K562 (cell line): Measurements from ENCODE around the gene PSMB11. TPM values are rescaled to one million over a fixed set of nuclear protein-coding genes. Genes with fewer than 3 reads are reported as not detected.

ENCODE experiments used
- ATAC-seq: fragments of 200-7000 bp; cut with Tn5 transposase; 3 replicates; pipeline ENCODE4 v1.9.1; 2020; ENCODE audit warnings: moderate library complexity
- BruUV-seq: library from RNA; stranded (reverse); fragments of 400-500 nt; replicated peaks from 2 replicates; lab custom pipeline; 2021; lab: Mats Ljungman, UMichigan
- CTCF ChIA-PET: fragments of 300-600 bp; formaldehyde crosslinking; extraction: SDS; loops from one replicate; lab custom pipeline; 2021; ENCODE audit warnings: low intra/inter-chr PET ratio; lab: Yijun Ruan, JAX
- POLR2A ChIA-PET: fragments of 300-600, 350-650 bp; sonication (Branson Sonifier 250); formaldehyde crosslinking; extraction: SDS; loops from one replicate; lab custom pipeline; 2021; ENCODE audit warnings: antibody characterized with exemption, inconsistent platforms; lab: Yijun Ruan, JAX
- DNase-seq, 4 experiments: peaks; one replicate each; pipeline versions ENCODE4 v3.0.0 to v3.0.0-alpha.2; 2011 to 2018; ENCODE audit warnings: low spot score in 3 of 4, mixed read lengths in 3 of 4; ENCODE audit errors: extremely low read depth in 1 of 4
- FAIRE-seq: peaks from 2 replicates; lab custom pipeline; 2011; peaks lifted over from hg19 to GRCh38; lab: Jason Lieb, UNC
- H2AFZ ChIP-seq: 2 replicates; pipeline ENCODE4 v1.6.0; 2011; ENCODE audit warnings: low read depth, low read length, control low read depth, inconsistent platforms
- H3K27ac ChIP-seq: fragments of 200-600 bp; 3 replicates; pipeline ENCODE4 v1.8.0; 2011; ENCODE audit warnings: low read depth, mild to moderate bottlenecking, control low read depth, inconsistent platforms, low read length, moderate library complexity, mixed read lengths; ENCODE audit errors: extremely low read depth
- H3K27me3 ChIP-seq, 2 experiments: fragments of 300-600 bp in 1 of 2; 2 replicates in 1 of 2; 3 replicates in 1 of 2; pipeline versions ENCODE4 v1.6.0 to v1.8.0; 2011; ENCODE audit warnings: inconsistent platforms in 2 of 2, low read length in 2 of 2, mild to moderate bottlenecking in 1 of 2, mixed read lengths in 1 of 2, moderate library complexity in 1 of 2; ENCODE audit not compliant: control insufficient read depth in 2 of 2, insufficient read depth in 2 of 2
- H3K36me3 ChIP-seq: fragments of 300-600 bp; 3 replicates; pipeline ENCODE4 v1.8.0; 2011; ENCODE audit warnings: mild to moderate bottlenecking, low read length, inconsistent platforms; ENCODE audit not compliant: control insufficient read depth, insufficient read depth
- H3K4me1 ChIP-seq, 2 experiments: fragments of 200-600 bp in 1 of 2; replicated peaks in 1 of 2; 2 replicates in 1 of 2; 3 replicates in 1 of 2; pipeline versions ENCODE4 v1.5.1 to v1.8.0; 2011; ENCODE audit warnings: inconsistent platforms in 2 of 2, low read length in 2 of 2, mild to moderate bottlenecking in 1 of 2, mixed read lengths in 1 of 2, moderate library complexity in 1 of 2; ENCODE audit not compliant: control insufficient read depth in 2 of 2, insufficient read depth in 2 of 2
- H3K4me2 ChIP-seq: 2 replicates; pipeline ENCODE4 v1.6.1; 2011; ENCODE audit warnings: low read length, control low read depth, inconsistent platforms, mixed read lengths; ENCODE audit not compliant: insufficient read depth
- H3K4me3 ChIP-seq: fragments of 200-600 bp; sonication (generic), shearing (Covaris generic); 2 replicates; pipeline ENCODE4 v1.5.1; 2016; ENCODE audit warnings: control low read depth, inconsistent platforms
- H3K79me2 ChIP-seq: fragments of 200-600 bp; 3 replicates; pipeline ENCODE4 v1.8.0; 2011; ENCODE audit warnings: low read length, inconsistent platforms; ENCODE audit not compliant: control insufficient read depth, insufficient read depth
- H3K9ac ChIP-seq, 2 experiments: 2 replicates each; pipeline versions ENCODE4 v1.6.0 to v1.6.1; 2011; ENCODE audit warnings: low read depth in 2 of 2, low read length in 2 of 2, control low read depth in 1 of 2, inconsistent platforms in 1 of 2, mild to moderate bottlenecking in 1 of 2, mixed read lengths in 1 of 2; ENCODE audit not compliant: insufficient read depth in 1 of 2
- H3K9me1 ChIP-seq: one replicate; pipeline ENCODE4 v1.6.0; 2011; ENCODE audit warnings: inconsistent platforms, mild to moderate bottlenecking, low read length, moderate library complexity; ENCODE audit not compliant: control insufficient read depth, insufficient read depth
- H3K9me3 ChIP-seq: replicated peaks from 2 replicates; pipeline ENCODE4 v1.5.1; 2011; ENCODE audit warnings: low read depth, low read length, inconsistent platforms; ENCODE audit not compliant: control insufficient read depth, insufficient read depth
- H4K20me1 ChIP-seq: replicated peaks from 2 replicates; pipeline ENCODE4 v1.6.1; 2011; ENCODE audit warnings: low read length, inconsistent platforms, mixed read lengths; ENCODE audit not compliant: control insufficient read depth, insufficient read depth
- C11orf30 ChIP-seq: fragments of 450-650 bp; IDR thresholded peaks from 2 replicates; pipeline ENCODE4 v1.6.1; 2016; ENCODE audit warnings: low read depth, mild to moderate bottlenecking
- FOXJ2 ChIP-seq: fragments of 200-800 bp; sonication (Bioruptor generic); IDR thresholded peaks from 2 replicates; pipeline ENCODE4 v1.6.1; 2016; ENCODE audit warnings: missing genetic modification characterization, missing compliant biosample characterization
- GATAD2A ChIP-seq: fragments of 450-650 bp; IDR thresholded peaks from 2 replicates; pipeline ENCODE4 v1.6.1; 2017
- IRF2 ChIP-seq: sonication (generic); formaldehyde crosslinking; IDR thresholded peaks from 2 replicates; pipeline ENCODE4 v1.8.1; 2022; ENCODE audit warnings: mild to moderate bottlenecking, missing genetic modification reagents
- ZEB2 ChIP-seq: fragments of 450-650 bp; IDR thresholded peaks from 2 replicates; pipeline ENCODE4 v1.6.1; 2016
- ZNF134 ChIP-seq: fragments of 250-450 bp; sonication (Bioruptor Pico); conservative IDR thresholded peaks from 2 replicates; pipeline ENCODE4 v1.4.0; 2020
- ZNF316 ChIP-seq: fragments of 450-650 bp; IDR thresholded peaks from 2 replicates; pipeline ENCODE4 v1.6.1; 2016
- WGBS: fragments of 100-300 bp; shearing (Covaris generic); methylation state at CpG from one replicate; pipeline ENCODE4 v1.1.6; 2016; ENCODE audit warnings: low coverage, mixed read lengths; ENCODE audit not compliant: insufficient coverage; ENCODE audit errors: missing lambda C conversion rate; 5-methylcytosine and 5-hydroxymethylcytosine counted together
- in situ Hi-C: fragments of 300-500 bp; cut with MboI; formaldehyde crosslinking; loops from 4 replicates; pipeline ENCODE4 v1.15.0; 2018; ENCODE audit warnings: inconsistent platforms, mixed read lengths
- intact Hi-C: fragments of 100-400 bp; cut with micrococcal nuclease; formaldehyde crosslinking; loops from 2 replicates; pipeline ENCODE4 v1.14.2; 2022
- polyA plus RNA-seq, 8 experiments: library from polyadenylated mRNA; depleted of rRNA in 4 of 8; stranded (reverse) in 5 of 8; unstranded in 3 of 8; fragments of >200 nt; fragmentation: Nextera tagmentation in 2 of 8; fragmentation: Illumina TruSeq in 1 of 8; extraction: Ambion mirVana in 2 of 8; extraction: Trizol in 1 of 8; gene quantifications; 2 replicates each; pipeline versions ENCODE4 v1.2.1 to v1.2.3, GENCODE V29; 2011 to 2014; ENCODE audit warnings: inconsistent platforms in 1 of 8, missing spikeins in 1 of 8
- total RNA-seq, 7 experiments: library from RNA; depleted of rRNA in 6 of 7; stranded (reverse); fragments of >200 nt in 6 of 7; fragmentation: Illumina TruSeq in 2 of 7; extraction: Trizol in 2 of 7; gene quantifications; 2 replicates each; pipeline versions ENCODE4 v1.2.1 to v1.2.3, GENCODE V29; 2011 to 2021; ENCODE audit warnings: low replicate concordance in 1 of 7

Gene PSMB11
- total and polyA plus RNA-seq, 9 of the 15 experiments (the other 6 are each of a cell fraction or from before 2014, with no cell fraction given): not detected

GRCh38 chr14:23089498-23090253 lies 47.7 kb downstream of the PSMB11 start:
- H3K36me3 ChIP-seq: peaks cover 89% of the 10 kb centered on the region
- CTCF ChIA-PET: no interaction called here
- WGBS: 87% methylated on average over 12 of the region's 12 CpGs
- POLR2A ChIA-PET: interaction anchor here (0.6 to 2.3 kb wide), 7 partner anchors 8 to 71 kb away, joined by 3 to 12 read pairs (median 3); no protein-coding TSS in a partner anchor
- no peaks in the 10 kb centered on the region for H3K27me3 ChIP-seq
- H3K4me1 ChIP-seq: peaks cover 0 to 11% of the 10 kb centered on the region in 2 experiments; a peak in 3 of 5 replicates
- in situ Hi-C loops (no loop called here), intact Hi-C loops (no loop called here)
- H3K9ac ChIP-seq: peak overlapping the region in 1 of 2 experiments; percentile 57; a peak in 1 of 4 replicates
- no peak overlapping the region for H2AFZ ChIP-seq
- H3K9me1 ChIP-seq: no peaks in the 10 kb centered on the region
- H3K27ac ChIP-seq: no peak overlapping the region
- no peak overlapping the region for H3K4me2 ChIP-seq
- no peaks in the 10 kb centered on the region for H3K9me3 ChIP-seq
- FAIRE-seq: no peak
- BruUV-seq: no TSS peak
- no peak for DNase-seq
- peaks cover 49% of the 10 kb centered on the region for H3K79me2 ChIP-seq
- H3K4me3 ChIP-seq: no peak overlapping the region
- TF ChIP-seq ZEB2 (no peak), ZNF316 (peak; percentile 55; the same call in 1 of the 2 replicates), ZNF134 (no peak), IRF2 (CRISPR knock-in tag) (no peak), GATAD2A (no peak), FOXJ2 (tag) (no peak), C11orf30 (0 out of 2 replicates have a peak, but pooled peaks have one; percentile 4)
- peaks cover 12% of the 10 kb centered on the region for H4K20me1 ChIP-seq
- no peak for ATAC-seq
